ENCODE results near the gene SERPINB10.
"Not testable (repeated sequence)": the region's sequence is repeated elsewhere in the genome, so short reads cannot be mapped to it uniquely, and the experiment has no call there.

DNA sequence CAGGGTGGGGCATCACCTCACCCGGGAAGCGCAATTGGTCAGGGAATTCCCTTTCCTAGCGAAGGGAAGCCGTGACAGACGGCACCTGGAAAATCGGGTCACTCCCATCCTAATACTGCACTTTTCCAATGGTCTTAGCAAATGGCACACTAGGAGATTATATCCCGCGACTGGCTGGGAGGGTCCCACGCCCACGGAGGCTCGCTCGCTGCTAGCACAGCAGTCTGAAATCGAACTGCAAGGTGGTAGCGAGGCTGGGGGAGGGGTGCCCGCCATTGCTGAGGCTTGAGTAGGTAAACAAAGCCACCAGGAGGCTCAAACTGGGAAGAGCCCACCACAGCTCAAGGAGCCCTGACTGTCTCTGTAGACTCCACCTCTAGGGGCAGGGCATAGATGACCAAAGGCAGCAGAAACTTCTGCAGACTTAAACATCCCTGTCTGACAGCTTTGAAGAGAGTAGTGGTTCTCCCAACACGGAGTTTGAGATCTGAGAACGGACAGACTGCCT is 32.8 kb downstream of the SERPINB10 start:
- TF ChIP-seq CTCF (conservative IDR thresholded peaks at IDR 0.05 in 1 of 2, IDR thresholded peaks at IDR 0.05 in 1 of 2; ENCODE audit: extremely low read depth in 1 of 2, insufficient read depth in 1 of 2, low read depth in 1 of 2, low read length in 2 of 2); EZH2 (IDR thresholded peaks at IDR 0.05; ENCODE audit: borderline replicate concordance, low read length): not testable (repeated sequence)
